KMS-11 (cell line): ENCODE measurements around the gene MCM8.
"Not testable (repeated sequence)": the region's sequence is repeated elsewhere in the genome, so short reads cannot be mapped to it uniquely, and the experiment has no call there.

Experiments used
- H2AFZ ChIP-seq: fragments of 200-600 bp; sonication (generic); 2 replicates; pipeline ENCODE4 v1.6.1; 2016; ENCODE audit warnings: antibody characterized with exemption, mixed run types, low read depth
- H3K27ac ChIP-seq: fragments of 200-600 bp; sonication (generic); 2 replicates; pipeline ENCODE4 v1.6.1; 2016; ENCODE audit warnings: mild to moderate bottlenecking, mixed run types
- H3K27me3 ChIP-seq: fragments of 200-600 bp; sonication (generic); 2 replicates; pipeline ENCODE4 v1.6.1; 2017; ENCODE audit warnings: mild to moderate bottlenecking, low read depth, mixed run types, moderate library complexity; ENCODE audit not compliant: insufficient read depth
- H3K36me3 ChIP-seq: fragments of 200-600 bp; sonication (generic); 2 replicates; pipeline ENCODE4 v1.6.1; 2017; ENCODE audit warnings: mild to moderate bottlenecking, mixed run types; ENCODE audit not compliant: insufficient read depth
- H3K4me1 ChIP-seq: fragments of 200-600 bp; sonication (generic); 2 replicates; pipeline ENCODE4 v1.6.1; 2016; ENCODE audit warnings: mild to moderate bottlenecking, low read depth, mixed run types; ENCODE audit not compliant: poor library complexity, severe bottlenecking
- H3K4me2 ChIP-seq: fragments of 200-600 bp; sonication (generic); 2 replicates; pipeline ENCODE4 v1.7.0; 2016; ENCODE audit warnings: mild to moderate bottlenecking, mixed run types
- H3K4me3 ChIP-seq: fragments of 200-600 bp; sonication (generic); IDR thresholded peaks from 2 replicates; pipeline ENCODE4 v1.6.1; 2017; ENCODE audit warnings: low read depth, low read length, mixed read lengths; ENCODE audit not compliant: insufficient read depth
- H3K79me2 ChIP-seq: fragments of 200-600 bp; sonication (generic); 2 replicates; pipeline ENCODE4 v1.6.1; 2016; ENCODE audit warnings: low read depth, mixed run types; ENCODE audit not compliant: insufficient read depth
- H3K9ac ChIP-seq: fragments of 200-600 bp; sonication (generic); 2 replicates; pipeline ENCODE4 v1.6.1; 2016; ENCODE audit warnings: mild to moderate bottlenecking, mixed run types
- H4K20me1 ChIP-seq: fragments of 200-600 bp; sonication (generic); 2 replicates; pipeline ENCODE4 v1.6.1; 2016; ENCODE audit warnings: mild to moderate bottlenecking, mixed run types; ENCODE audit not compliant: insufficient read depth
- TF ChIP-seq, protein P1 (sequence below): fragments of 200-600 bp; sonication (generic); conservative IDR thresholded peaks from 2 replicates; pipeline ENCODE4 v1.6.1; 2017; ENCODE audit warnings: low read depth, mild to moderate bottlenecking, antibody characterized with exemption, low read length, moderate library complexity, mixed read lengths

MCM8 gene

GRCh38 chr20:6026051-6026450, 75.6 kb downstream of the MCM8 start:
- Histone ChIP-seq H2AFZ (no peak overlapping the region), H3K4me3 (no peak overlapping the region), H3K27ac (no peak overlapping the region), H3K79me2 (0 out of 2 replicates have a peak, but pooled peaks cover 4% of the 10 kb centered on the region), H3K4me2 (no peak overlapping the region), H3K27me3 (no peaks in the 10 kb centered on the region), H3K4me1 (peaks cover 17% of the 10 kb centered on the region), H3K9ac (no peak overlapping the region), H3K36me3 (peaks cover 11% of the 10 kb centered on the region; the same call in 1 of the 2 replicates), H4K20me1 (no peaks in the 10 kb centered on the region)
- TF ChIP-seq, protein P1, sequence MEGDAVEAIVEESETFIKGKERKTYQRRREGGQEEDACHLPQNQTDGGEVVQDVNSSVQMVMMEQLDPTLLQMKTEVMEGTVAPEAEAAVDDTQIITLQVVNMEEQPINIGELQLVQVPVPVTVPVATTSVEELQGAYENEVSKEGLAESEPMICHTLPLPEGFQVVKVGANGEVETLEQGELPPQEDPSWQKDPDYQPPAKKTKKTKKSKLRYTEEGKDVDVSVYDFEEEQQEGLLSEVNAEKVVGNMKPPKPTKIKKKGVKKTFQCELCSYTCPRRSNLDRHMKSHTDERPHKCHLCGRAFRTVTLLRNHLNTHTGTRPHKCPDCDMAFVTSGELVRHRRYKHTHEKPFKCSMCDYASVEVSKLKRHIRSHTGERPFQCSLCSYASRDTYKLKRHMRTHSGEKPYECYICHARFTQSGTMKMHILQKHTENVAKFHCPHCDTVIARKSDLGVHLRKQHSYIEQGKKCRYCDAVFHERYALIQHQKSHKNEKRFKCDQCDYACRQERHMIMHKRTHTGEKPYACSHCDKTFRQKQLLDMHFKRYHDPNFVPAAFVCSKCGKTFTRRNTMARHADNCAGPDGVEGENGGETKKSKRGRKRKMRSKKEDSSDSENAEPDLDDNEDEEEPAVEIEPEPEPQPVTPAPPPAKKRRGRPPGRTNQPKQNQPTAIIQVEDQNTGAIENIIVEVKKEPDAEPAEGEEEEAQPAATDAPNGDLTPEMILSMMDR, result no peak

GRCh38 chr20:6028818-6029217, 78.4 kb downstream of the MCM8 start:
- Histone ChIP-seq H4K20me1 (no peaks in the 10 kb centered on the region), H3K27ac (no peak overlapping the region), H3K4me2 (no peak overlapping the region), H3K79me2 (no peaks in the 10 kb centered on the region), H3K4me1 (peaks cover 16% of the 10 kb centered on the region), H3K36me3 (peaks cover 3% of the 10 kb centered on the region; the same call in 1 of the 2 replicates), H3K4me3 (no peak overlapping the region), H2AFZ (no peak overlapping the region), H3K27me3 (no peaks in the 10 kb centered on the region), H3K9ac (no peak overlapping the region)
- TF ChIP-seq, protein P1, result no peak

- H3K79me2 ChIP-seq, result no peaks in the 10 kb centered on the region
- H3K36me3 ChIP-seq, result no peaks in the 10 kb centered on the region; the same call in 1 of the 2 replicates
Measured at GRCh38 chr20:6029538-6029937, 79.1 kb downstream of the MCM8 start.

DNA sequence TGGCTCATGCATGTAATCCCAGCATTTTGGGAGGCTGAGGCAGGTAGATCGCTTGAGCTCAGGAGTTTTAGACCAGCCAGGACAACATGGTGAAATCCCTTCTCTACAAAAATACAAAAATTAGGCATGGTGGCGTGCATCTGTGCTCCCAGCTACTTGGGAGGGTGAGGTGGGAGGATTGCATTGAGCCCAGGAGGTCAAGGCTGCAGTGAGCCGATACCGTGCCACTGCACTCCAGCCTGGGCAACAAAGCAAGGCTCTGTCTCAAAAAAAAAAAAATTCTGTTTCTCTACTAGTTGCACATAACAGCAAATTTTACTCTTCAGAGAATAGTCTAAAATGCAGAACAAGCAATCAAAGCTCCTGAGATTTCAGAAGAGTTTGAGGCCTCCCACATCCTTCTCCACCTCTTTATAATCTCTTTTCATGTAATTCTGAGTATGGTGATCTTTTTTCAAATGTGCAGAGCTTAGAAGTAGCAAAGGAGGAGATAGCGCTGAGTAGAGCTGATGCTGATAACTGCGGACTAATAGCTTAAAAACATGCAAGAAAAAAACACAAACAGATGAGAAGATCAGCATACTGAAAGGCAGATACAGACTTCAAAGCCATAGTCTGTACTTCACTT, 80.1 kb downstream of the MCM8 start:
- Histone ChIP-seq H3K79me2 (no peaks in the 10 kb centered on the region), H3K4me1 (peaks cover 25% of the 10 kb centered on the region), H3K4me2 (no peak overlapping the region), H3K27me3 (no peaks in the 10 kb centered on the region), H4K20me1 (no peaks in the 10 kb centered on the region), H3K9ac (no peak overlapping the region), H3K27ac (no peak overlapping the region), H3K36me3 (no peaks in the 10 kb centered on the region; the same call in 1 of the 2 replicates), H3K4me3 (no peak overlapping the region), H2AFZ (no peak overlapping the region)
- TF ChIP-seq, protein P1, result no peak

More at GRCh38 chr20:6029538-6029937, 79.1 kb downstream of the MCM8 start:
- no peak overlapping the region for H3K4me3 ChIP-seq
- H3K4me1 ChIP-seq, result peaks cover 23% of the 10 kb centered on the region
- no peak overlapping the region for H3K4me2 ChIP-seq
- TF ChIP-seq, protein P1, result no peak
- H4K20me1 ChIP-seq, result no peaks in the 10 kb centered on the region
- no peaks in the 10 kb centered on the region for H3K27me3 ChIP-seq
- no peak overlapping the region for H3K27ac ChIP-seq
- H2AFZ ChIP-seq, result no peak overlapping the region
- H3K9ac ChIP-seq, result no peak overlapping the region

GRCh38 chr20:6032907-6033306, 82.5 kb downstream of the MCM8 start:
- H3K79me2 ChIP-seq, H3K9ac ChIP-seq, H3K27ac ChIP-seq, H3K27me3 ChIP-seq, H3K36me3 ChIP-seq, H3K4me2 ChIP-seq, H3K4me3 ChIP-seq, H4K20me1 ChIP-seq, H2AFZ ChIP-seq: not testable (repeated sequence)
- peaks cover 25% of the 10 kb centered on the region for H3K4me1 ChIP-seq
